ENCODE measurements around the gene HOMER3.
A peak's percentile ranks its signal among the peaks of the same experiment; 100 is the strongest.

HOMER3 gene

GRCh38 chr19:18940769-18941627 lies at the start of gene HOMER3:
Gene HOMER3 (minus strand): TSS chr19:18941217. CDS start chr19:18938982, 2,235 bp downstream.
- DNase-seq: peak in 1 of 2 experiments; percentile 72

- no peak for DNase-seq
Observed at GRCh38 chr19:18990128-18990708, 49.2 kb upstream of the HOMER3 start.

DNA sequence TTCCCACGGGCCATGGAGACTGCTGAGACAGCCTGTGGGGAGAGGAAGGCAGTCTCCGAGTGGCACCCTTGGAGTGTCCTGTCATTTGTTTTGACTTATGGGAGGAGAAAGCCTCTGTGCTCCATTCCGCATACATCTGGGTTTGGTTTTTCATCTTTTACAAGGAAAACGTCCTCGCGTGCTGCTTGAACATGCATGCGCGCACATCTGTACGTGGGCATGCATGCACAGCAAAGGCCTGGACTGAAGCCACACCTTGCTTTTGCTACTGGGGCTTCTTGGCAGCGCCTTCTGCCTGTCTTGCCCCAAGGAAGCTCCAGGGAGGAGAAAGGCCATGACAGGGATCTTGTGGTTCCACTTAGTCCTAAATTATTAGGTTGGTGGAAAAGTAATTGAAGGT lies 48.3 kb upstream of the HOMER3 start:
- DNase-seq: no peak

DNA sequence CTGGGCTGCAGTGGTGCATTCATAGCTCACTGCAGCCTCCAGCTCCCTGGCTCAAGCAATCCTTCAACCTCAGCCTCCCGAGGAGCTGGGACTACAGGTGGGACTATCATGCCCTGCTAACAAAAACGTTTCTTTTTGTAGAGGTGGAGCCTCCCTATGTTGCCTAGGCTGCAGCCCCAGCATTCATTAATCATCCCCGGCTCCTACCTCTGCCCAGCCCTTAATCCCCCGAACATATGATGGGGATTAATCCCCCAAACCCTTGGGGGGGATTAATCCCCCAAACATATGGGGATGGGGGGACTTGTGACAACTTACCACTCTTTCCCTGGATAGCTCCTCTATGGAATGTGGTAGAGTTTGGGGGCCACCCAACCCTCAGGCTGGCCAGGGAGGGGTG lies 46.4 kb upstream of the HOMER3 start:
- no peak for DNase-seq

DNA sequence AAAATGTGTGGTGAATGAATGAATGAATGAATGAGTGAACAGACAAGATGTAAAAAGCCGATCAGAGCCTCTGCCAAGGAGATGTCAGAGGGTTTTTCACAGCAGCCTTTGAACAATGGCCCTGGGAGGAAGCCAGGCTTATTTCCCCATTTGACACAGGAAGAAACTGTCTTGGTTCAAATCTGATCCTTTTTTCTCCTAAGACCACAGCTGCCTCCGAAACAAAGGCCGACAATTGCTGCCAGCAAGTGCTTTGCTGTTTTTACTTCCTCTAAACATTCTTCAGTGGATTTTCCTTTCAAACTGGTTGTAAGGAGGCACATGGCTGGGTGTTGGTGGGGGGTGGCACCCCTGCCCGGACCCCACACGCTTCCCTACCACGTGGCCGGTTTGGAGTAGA lies 44.2 kb upstream of the HOMER3 start:
- no peak for DNase-seq

DNA sequence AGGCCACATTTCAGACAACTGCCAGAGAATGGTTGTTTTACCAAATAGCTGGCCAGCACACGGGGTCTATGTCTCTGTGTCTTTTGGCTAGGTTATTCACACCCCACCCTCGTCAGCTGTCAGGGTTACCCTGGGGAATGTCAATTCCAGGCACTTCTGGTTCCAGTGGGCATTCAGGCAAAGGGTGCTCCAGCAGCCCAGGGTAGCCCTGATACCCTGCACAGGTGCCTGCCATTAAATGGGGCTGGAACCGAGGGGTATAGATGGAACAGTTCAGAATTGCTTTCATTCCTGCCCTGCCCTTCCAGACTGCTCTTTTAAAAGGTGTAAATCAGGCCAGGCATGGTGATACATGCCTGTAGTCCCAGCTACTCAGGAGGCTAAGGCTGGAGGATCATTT lies 43.2 kb upstream of the HOMER3 start:
- no peak for DNase-seq

- DNase-seq: no peak
Observed at GRCh38 chr19:18982669-18983068, 41.7 kb upstream of the HOMER3 start.

GRCh38 chr19:18980432-18981020 lies 39.5 kb upstream of the HOMER3 start:
- DNase-seq: no peak

- no peak for DNase-seq
Observed at GRCh38 chr19:18978616-18979015, 37.6 kb upstream of the HOMER3 start.

GRCh38 chr19:18975869-18976268 lies 34.9 kb upstream of the HOMER3 start:
- no peak for DNase-seq

- no peak for DNase-seq
Observed at GRCh38 chr19:18975011-18975410, 34.0 kb upstream of the HOMER3 start.

DNA sequence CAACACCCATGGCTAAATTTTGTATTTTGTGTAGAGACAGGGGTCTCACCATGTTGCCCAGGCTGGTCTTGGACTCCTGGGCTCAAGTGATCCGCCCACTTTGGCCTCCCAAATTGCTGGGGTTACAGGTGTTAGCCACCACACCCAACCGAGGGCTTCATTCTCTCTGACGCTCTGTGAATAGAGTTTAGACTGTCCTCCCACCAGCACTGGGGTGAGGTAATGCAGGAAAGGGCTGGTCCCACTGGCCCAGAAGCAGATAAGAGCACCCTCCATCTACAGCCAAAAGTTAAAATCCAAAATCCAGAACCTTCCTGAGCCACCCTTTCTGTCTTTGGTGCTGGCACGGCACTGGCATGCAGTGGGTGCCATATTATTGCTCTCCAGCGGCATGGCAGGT lies 31.8 kb upstream of the HOMER3 start:
- DNase-seq: no peak

DNA sequence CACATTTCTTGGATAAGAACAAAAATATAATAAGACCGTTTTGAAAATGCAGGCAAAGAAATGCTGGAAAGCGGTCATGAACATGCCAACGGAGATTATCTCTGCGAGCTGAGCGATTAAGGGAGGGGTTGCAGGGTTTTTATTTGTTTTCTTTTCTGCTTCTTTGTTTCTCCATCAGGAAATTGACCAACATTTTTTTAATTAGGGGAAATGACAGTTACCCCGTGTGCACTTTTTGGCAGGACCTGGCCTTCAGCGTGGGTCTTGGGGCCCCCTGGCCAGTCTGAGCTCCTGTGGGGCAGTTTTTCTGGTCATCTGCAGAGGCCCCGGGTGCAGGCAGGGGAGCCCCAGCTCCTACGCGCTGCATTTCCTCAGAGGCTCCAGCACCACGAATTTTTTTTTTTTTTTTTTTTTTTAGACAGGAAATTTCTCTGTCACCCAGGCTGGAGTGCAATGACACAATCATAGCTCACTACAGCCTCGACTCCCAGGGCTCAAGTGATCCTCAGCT lies 31.3 kb upstream of the HOMER3 start:
- no peak for DNase-seq

GRCh38 chr19:18969931-18970659 lies 29.1 kb upstream of the HOMER3 start:
- DNase-seq: no peak

DNA sequence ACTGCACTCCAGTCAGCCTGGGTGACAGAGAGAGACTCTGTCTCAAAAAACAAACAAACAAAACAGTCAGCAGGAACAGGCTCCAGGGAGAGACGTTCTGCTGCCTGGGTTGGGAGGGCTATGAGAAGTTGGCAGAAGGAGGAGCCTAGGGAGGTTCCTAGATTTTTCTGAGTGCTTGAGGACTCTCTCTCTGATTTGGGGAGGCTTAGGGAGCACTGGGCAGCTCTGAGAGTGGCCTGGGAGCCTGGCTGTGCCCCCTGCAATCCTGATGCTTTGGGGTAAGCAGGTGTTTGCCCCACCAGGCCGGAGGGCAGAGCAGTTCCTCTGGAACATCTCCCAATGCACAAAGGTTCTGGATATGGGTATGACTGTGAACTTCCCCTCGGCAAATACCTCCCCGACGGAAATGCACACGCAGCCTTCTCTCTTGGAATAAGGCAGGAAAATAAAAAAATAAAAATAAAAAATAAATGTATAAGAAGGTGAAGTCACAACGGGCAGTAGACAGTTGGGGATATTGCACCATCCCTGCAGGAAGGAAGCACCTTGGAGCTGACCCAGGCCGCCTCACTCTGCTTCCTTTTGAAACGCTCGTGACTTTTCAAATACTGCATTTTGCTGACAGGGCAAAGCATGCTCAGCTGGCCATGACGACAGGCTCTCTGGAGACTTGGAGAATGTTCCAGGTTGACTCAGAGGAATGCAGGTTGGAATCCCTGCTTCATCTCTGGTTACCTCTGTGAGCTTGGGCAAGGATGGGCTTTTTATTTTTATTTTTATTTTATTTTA lies 26.5 kb upstream of the HOMER3 start:
- no peak for DNase-seq

- DNase-seq: no peak
Observed at GRCh38 chr19:18966307-18966706, 25.3 kb upstream of the HOMER3 start.

DNA sequence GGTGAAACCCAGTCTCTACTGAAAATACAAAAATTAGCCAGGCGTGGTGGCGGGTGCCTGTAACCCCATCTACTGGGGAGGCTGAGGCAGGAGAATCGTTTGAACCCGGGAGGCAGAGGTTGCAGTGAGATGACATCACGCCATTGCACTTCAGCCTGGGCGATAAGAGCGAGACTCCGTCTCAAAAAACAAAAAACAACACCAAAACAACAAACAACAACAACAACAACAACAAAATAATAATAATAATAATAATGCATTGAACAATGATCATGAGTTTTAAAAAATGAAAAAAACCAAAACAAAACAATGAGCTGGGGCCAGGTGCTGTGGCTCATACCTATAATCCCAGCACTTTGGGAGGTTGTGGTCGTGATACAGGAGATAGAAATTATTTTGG lies 23.1 kb upstream of the HOMER3 start:
- DNase-seq: no peak

DNA sequence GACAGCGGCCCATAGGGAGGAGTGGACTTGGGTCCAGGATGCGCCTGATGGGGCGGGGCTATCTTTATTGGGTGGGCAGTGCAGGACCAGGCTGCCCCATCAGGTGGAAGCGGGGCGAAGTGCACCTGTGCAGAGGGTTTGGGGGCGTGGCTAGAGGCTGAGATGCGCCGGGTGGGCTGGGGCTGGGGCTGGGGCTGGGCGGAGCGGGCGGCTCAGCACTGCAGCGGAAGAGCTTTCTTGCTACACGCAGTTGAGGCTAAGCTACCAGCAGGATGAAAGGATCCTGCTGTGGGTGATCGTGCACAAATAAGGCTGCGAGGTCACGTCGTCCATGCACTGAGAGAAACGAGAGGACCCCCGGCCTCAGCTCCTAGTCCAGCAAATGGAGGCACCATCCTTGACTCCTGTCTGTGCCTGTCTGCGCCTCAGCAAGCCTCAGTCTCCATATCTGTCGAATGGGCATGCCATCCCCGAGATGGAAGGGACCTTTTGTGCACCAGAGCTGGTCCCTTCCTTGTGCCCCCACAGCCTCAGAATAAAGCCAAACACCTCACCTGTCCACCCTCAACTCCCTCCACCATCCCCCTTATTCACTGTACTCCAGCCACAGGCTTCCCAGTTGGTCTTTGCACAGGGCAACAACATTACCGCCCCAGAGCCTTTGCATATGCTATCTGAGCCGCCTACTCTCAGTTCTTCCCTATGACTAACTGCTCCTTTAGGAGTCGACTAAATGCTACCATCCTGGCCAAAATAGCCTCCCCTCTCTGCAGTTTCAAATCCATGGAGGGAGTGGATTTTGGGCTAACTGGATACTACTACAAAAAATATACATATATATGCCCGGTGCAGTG lies 21.0 kb upstream of the HOMER3 start:
- no peak for DNase-seq

- DNase-seq: no peak
Observed at GRCh38 chr19:18960370-18960769, 19.4 kb upstream of the HOMER3 start.

GRCh38 chr19:18955042-18955441 lies 14.0 kb upstream of the HOMER3 start:
- DNase-seq: no peak

- DNase-seq: no peak
Observed at GRCh38 chr19:18954094-18954493, 13.1 kb upstream of the HOMER3 start.
